Measurements from ENCODE around the gene KAZALD1. TPM values are rescaled to one million over a fixed set of nuclear protein-coding genes. Genes with fewer than 3 reads are reported as not detected.

KAZALD1 gene
- total RNA-seq, 1 donor from 2014 or later, result 16.8 TPM

- H3K27ac Mint-ChIP-seq, result no peak overlapping the region
- H3K4me1 Mint-ChIP-seq, result peaks cover 7% of the 10 kb centered on the region
- H3K4me3 Mint-ChIP-seq, result no peak overlapping the region
- no peak for DNase-seq (ENCODE audit: low spot score in 2 of 2, unreplicated experiment in 2 of 2)
- TF ChIP-seq, protein P1, sequence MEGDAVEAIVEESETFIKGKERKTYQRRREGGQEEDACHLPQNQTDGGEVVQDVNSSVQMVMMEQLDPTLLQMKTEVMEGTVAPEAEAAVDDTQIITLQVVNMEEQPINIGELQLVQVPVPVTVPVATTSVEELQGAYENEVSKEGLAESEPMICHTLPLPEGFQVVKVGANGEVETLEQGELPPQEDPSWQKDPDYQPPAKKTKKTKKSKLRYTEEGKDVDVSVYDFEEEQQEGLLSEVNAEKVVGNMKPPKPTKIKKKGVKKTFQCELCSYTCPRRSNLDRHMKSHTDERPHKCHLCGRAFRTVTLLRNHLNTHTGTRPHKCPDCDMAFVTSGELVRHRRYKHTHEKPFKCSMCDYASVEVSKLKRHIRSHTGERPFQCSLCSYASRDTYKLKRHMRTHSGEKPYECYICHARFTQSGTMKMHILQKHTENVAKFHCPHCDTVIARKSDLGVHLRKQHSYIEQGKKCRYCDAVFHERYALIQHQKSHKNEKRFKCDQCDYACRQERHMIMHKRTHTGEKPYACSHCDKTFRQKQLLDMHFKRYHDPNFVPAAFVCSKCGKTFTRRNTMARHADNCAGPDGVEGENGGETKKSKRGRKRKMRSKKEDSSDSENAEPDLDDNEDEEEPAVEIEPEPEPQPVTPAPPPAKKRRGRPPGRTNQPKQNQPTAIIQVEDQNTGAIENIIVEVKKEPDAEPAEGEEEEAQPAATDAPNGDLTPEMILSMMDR (IDR thresholded peaks at IDR 0.05; ENCODE audit: unreplicated experiment), result no peak
- H3K9me3 Mint-ChIP-seq, result no peaks in the 10 kb centered on the region
- H3K36me3 Mint-ChIP-seq, result no peaks in the 10 kb centered on the region
- peaks cover 38% of the 10 kb centered on the region for H3K27me3 Mint-ChIP-seq (ENCODE audit: low read depth)
These were observed 41.2 kb upstream of the KAZALD1 start for GRCh38 chr10:101020427-101021075.

DNA sequence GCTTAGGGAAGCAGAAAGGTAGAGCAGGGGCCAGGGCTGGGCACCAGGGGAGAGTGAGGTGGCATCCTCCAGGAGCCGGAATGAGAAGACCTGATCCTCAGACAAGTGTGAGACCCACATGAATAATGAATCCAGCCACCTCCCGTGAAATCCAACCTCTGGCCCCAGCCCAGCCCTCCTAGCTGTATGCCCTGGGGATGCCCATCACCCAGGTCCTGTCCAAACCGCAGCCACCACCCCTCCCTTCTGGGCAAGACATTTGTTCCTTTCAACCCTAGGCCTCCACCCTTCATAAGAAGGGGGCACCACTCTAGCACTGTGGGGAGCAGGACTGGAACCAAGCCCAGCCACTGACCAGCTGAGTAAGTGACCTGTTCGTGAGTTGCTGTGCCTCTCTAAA is 40.5 kb upstream of the KAZALD1 start:
- H3K9me3 Mint-ChIP-seq, result no peaks in the 10 kb centered on the region
- H3K36me3 Mint-ChIP-seq, result no peaks in the 10 kb centered on the region
- TF ChIP-seq, protein P1 (IDR thresholded peaks at IDR 0.05; ENCODE audit: unreplicated experiment), result no peak
- H3K4me3 Mint-ChIP-seq, result no peak overlapping the region
- H3K4me1 Mint-ChIP-seq, result peaks cover 7% of the 10 kb centered on the region
- DNase-seq (ENCODE audit: low spot score in 2 of 2, unreplicated experiment in 2 of 2), result no peak
- peaks cover 35% of the 10 kb centered on the region for H3K27me3 Mint-ChIP-seq (ENCODE audit: low read depth)
- H3K27ac Mint-ChIP-seq, result no peak overlapping the region

- Mint-ChIP-seq H3K4me1 (peaks cover 5% of the 10 kb centered on the region), H3K9me3 (no peaks in the 10 kb centered on the region), H3K4me3 (no peak overlapping the region), H3K36me3 (no peaks in the 10 kb centered on the region), H3K27me3 (ENCODE audit: low read depth) (peaks cover 30% of the 10 kb centered on the region), H3K27ac (no peak overlapping the region)
- TF ChIP-seq, protein P1 (IDR thresholded peaks at IDR 0.05; ENCODE audit: unreplicated experiment), result no peak
- DNase-seq (ENCODE audit: low spot score in 2 of 2, unreplicated experiment in 2 of 2), result no peak
These were observed 40.0 kb upstream of the KAZALD1 start for GRCh38 chr10:101021692-101022251.

DNA sequence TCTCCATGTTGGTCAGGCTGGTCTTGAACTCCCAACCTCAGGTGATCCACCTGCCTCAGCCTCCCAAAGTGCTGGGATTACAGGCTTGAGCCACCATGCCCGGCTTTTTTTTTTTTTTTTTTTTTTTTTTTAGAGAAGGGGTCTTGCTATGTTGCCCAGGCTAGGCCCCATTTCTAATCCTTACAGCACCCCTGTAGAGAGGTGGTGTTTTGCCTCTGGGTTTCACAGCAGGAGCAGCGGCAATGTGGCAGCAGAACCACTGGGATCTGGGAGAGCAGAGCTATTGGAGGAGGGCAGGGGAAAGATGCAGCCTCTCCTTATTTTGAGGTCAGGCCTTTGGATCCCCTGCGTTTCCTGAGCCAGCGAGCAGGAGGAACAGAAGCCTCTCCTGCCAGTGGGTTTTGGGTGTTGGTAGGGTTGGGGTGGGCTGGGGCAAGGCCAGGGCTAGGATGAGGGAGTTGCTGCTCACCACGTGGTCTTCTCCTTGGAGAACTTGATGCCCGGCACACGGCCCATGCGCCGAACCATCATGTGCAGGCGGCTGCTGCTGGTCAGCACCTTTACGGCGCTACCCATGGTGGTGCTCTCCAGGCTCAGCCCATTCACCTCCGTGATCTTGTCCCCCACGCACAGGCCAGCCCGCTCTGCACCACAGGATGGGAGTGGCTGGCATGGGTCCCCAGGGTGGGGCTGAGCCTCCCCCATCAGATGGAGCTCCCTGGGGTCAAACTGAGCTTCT is 38.7 kb upstream of the KAZALD1 start:
- DNase-seq (ENCODE audit: low spot score in 2 of 2, unreplicated experiment in 2 of 2), result no peak

DNA sequence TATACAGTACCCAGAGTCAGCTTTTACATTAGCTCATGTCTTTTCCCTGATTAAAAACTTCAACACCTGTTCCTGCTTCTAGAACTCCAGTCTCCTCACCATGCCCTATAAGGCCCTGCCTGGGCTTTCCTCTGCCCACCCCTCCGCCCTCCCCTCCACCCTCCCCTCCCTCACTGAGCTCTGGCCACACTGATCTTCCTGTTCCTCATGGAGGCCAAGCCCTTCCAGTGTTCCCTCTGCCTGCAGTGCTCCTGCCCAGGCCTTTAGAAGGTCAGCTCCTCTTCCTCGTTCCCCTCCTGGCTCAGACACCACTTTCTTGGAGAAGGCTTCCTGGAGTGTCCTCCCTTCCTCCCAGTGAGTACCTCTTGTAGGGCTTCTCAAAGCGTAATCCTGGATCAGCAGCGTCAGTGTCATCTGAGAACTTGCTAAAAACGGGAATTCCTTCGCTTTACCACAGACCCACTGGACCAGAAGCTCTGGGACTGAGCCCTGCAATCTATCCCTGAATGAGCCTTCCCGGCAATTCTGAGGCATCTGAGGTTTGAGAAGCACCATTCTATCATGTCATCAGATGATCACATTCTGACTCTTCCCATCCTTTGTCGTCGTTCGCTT is 34.6 kb upstream of the KAZALD1 start:
- Mint-ChIP-seq H3K36me3 (no peaks in the 10 kb centered on the region), H3K27ac (no peak overlapping the region), H3K4me1 (peaks cover 19% of the 10 kb centered on the region), H3K9me3 (no peaks in the 10 kb centered on the region), H3K27me3 (ENCODE audit: low read depth) (peaks cover 12% of the 10 kb centered on the region), H3K4me3 (no peak overlapping the region)
- no peak for DNase-seq (ENCODE audit: low spot score in 2 of 2, unreplicated experiment in 2 of 2)
- TF ChIP-seq, protein P1 (IDR thresholded peaks at IDR 0.05; ENCODE audit: unreplicated experiment), result no peak

More for the DNA sequence above, 38.7 kb upstream of the KAZALD1 start:
- Mint-ChIP-seq H3K36me3 (no peaks in the 10 kb centered on the region), H3K27me3 (ENCODE audit: low read depth) (peaks cover 19% of the 10 kb centered on the region), H3K9me3 (no peaks in the 10 kb centered on the region), H3K4me3 (no peak overlapping the region), H3K27ac (no peak overlapping the region), H3K4me1 (peaks cover 13% of the 10 kb centered on the region)
- TF ChIP-seq, protein P1 (IDR thresholded peaks at IDR 0.05; ENCODE audit: unreplicated experiment), result no peak
